ENCODE results near the gene MCC. TPM values are rescaled to one million over a fixed set of nuclear protein-coding genes. Genes with fewer than 3 reads are reported as not detected.

MCC gene
- total RNA-seq, 1 donor: under 0.01 TPM

- no peak for DNase-seq (ENCODE audit: low read depth in 2 of 3, low spot score in 2 of 3)
Measured at GRCh38 chr5:113068559-113068958, 419.7 kb downstream of the MCC start.

GRCh38 chr5:113067635-113068344 lies 420.5 kb downstream of the MCC start:
- DNase-seq (ENCODE audit: low read depth in 2 of 3, low spot score in 2 of 3): no peak

GRCh38 chr5:113065626-113066025 lies 422.6 kb downstream of the MCC start:
- DNase-seq (ENCODE audit: low read depth in 2 of 3, low spot score in 2 of 3): no peak

- DNase-seq (ENCODE audit: low read depth in 2 of 3, low spot score in 2 of 3): no peak
Measured at GRCh38 chr5:113064806-113065205, 423.4 kb downstream of the MCC start.

- no peak for DNase-seq (ENCODE audit: low read depth in 2 of 3, low spot score in 2 of 3)
Measured at GRCh38 chr5:113063927-113064326, 424.3 kb downstream of the MCC start.

GRCh38 chr5:113062869-113063508 lies 425.3 kb downstream of the MCC start:
- DNase-seq (ENCODE audit: low read depth in 2 of 3, low spot score in 2 of 3): no peak

- DNase-seq (ENCODE audit: low read depth in 2 of 3, low spot score in 2 of 3): no peak
Measured at GRCh38 chr5:113061846-113062780, 426.1 kb downstream of the MCC start.

- no peak for DNase-seq (ENCODE audit: low read depth in 2 of 3, low spot score in 2 of 3)
Measured at GRCh38 chr5:113060408-113061025, 427.7 kb downstream of the MCC start.

GRCh38 chr5:113059232-113060040 lies 428.8 kb downstream of the MCC start:
- no peak for DNase-seq (ENCODE audit: low read depth in 2 of 3, low spot score in 2 of 3)

GRCh38 chr5:113058706-113059226 lies 429.5 kb downstream of the MCC start:
- DNase-seq (ENCODE audit: low read depth in 2 of 3, low spot score in 2 of 3): no peak

- DNase-seq (ENCODE audit: low read depth in 2 of 3, low spot score in 2 of 3): no peak
Measured at GRCh38 chr5:113058269-113058668, 430.0 kb downstream of the MCC start.

GRCh38 chr5:113057557-113057984 lies 430.7 kb downstream of the MCC start:
- DNase-seq (ENCODE audit: low read depth in 2 of 3, low spot score in 2 of 3): no peak

- DNase-seq (ENCODE audit: low read depth in 2 of 3, low spot score in 2 of 3): no peak
Measured at GRCh38 chr5:113056988-113057387, 431.3 kb downstream of the MCC start.

- DNase-seq (ENCODE audit: low read depth in 2 of 3, low spot score in 2 of 3): no peak
Measured at GRCh38 chr5:113054899-113055298, 433.4 kb downstream of the MCC start.

- DNase-seq (ENCODE audit: low read depth in 2 of 3, low spot score in 2 of 3): no peak
Measured at GRCh38 chr5:113053511-113053995, 434.7 kb downstream of the MCC start.

- DNase-seq (ENCODE audit: low read depth in 2 of 3, low spot score in 2 of 3): no peak
Measured at GRCh38 chr5:113052041-113052795, 436.0 kb downstream of the MCC start.

GRCh38 chr5:113050721-113051382 lies 437.4 kb downstream of the MCC start:
- DNase-seq (ENCODE audit: low read depth in 2 of 3, low spot score in 2 of 3): peak in 1 of 3 donors; percentile 16

- no peak for DNase-seq (ENCODE audit: low read depth in 2 of 3, low spot score in 2 of 3)
Measured at GRCh38 chr5:113048931-113049330, 439.3 kb downstream of the MCC start.

Data from hematopoietic multipotent progenitor cell (in vitro differentiated cells).